H9 (cell line): Measurements from ENCODE around the gene USP6NL. TPM values are rescaled to one million over a fixed set of nuclear protein-coding genes. Genes with fewer than 3 reads are reported as not detected.

ENCODE experiments used
- DNase-seq: peaks from one replicate; pipeline ENCODE4 v3.0.0-alpha.2; 2017
- H2AFZ ChIP-seq: one replicate; pipeline ENCODE4 v1.6.1; 2013; ENCODE audit warnings: mild to moderate bottlenecking, low read length, control low read depth, moderate library complexity
- H2AK5ac ChIP-seq: 2 replicates; pipeline ENCODE4 v1.6.1; 2013; ENCODE audit warnings: low read length, control low read depth, mixed read lengths; ENCODE audit not compliant: insufficient read length
- H2BK120ac ChIP-seq: one replicate; pipeline ENCODE4 v1.6.1; 2013; ENCODE audit warnings: low read depth, mild to moderate bottlenecking, low read length, control low read depth, inconsistent platforms; ENCODE audit not compliant: poor library complexity, severe bottlenecking
- H2BK12ac ChIP-seq: 2 replicates; pipeline ENCODE4 v1.6.1; 2013; ENCODE audit warnings: low read length, control low read depth, mixed read lengths, low read depth; ENCODE audit not compliant: insufficient read length
- H2BK15ac ChIP-seq: 2 replicates; pipeline ENCODE4 v1.6.1; 2013; ENCODE audit warnings: low read depth, low read length, control low read depth
- H2BK20ac ChIP-seq: one replicate; pipeline ENCODE4 v1.6.1; 2013; ENCODE audit warnings: low read depth, mild to moderate bottlenecking, low read length, control low read depth, inconsistent platforms; ENCODE audit not compliant: poor library complexity, severe bottlenecking
- H2BK5ac ChIP-seq: 2 replicates; pipeline ENCODE4 v1.6.1; 2013; ENCODE audit warnings: low read length, control low read depth, mixed read lengths; ENCODE audit not compliant: insufficient read length
- H3K14ac ChIP-seq: 2 replicates; pipeline ENCODE4 v1.6.1; 2013; ENCODE audit warnings: low read length, control low read depth; ENCODE audit not compliant: insufficient read depth
- H3K18ac ChIP-seq: 2 replicates; pipeline ENCODE4 v1.6.1; 2013; ENCODE audit warnings: low read depth, mild to moderate bottlenecking, mixed read lengths, low read length, control low read depth; ENCODE audit not compliant: insufficient read length
- H3K23ac ChIP-seq: 2 replicates; pipeline ENCODE4 v1.6.1; 2013; ENCODE audit warnings: low read length, control low read depth, mixed read lengths, low read depth; ENCODE audit not compliant: insufficient read length
- H3K23me2 ChIP-seq: 2 replicates; pipeline ENCODE4 v1.6.1; 2013; ENCODE audit warnings: low read depth, mild to moderate bottlenecking, mixed read lengths, low read length, control low read depth; ENCODE audit not compliant: insufficient read length, poor library complexity, severe bottlenecking
- H3K27ac ChIP-seq: 2 replicates; pipeline ENCODE4 v1.5.1; 2013; ENCODE audit warnings: low read length, control low read depth, mixed read lengths, low read depth; ENCODE audit not compliant: insufficient read length
- H3K27me3 ChIP-seq: 2 replicates; pipeline ENCODE4 v1.6.1; 2013; ENCODE audit warnings: low read length, control low read depth, inconsistent platforms; ENCODE audit not compliant: insufficient read depth
- H3K4ac ChIP-seq: 2 replicates; pipeline ENCODE4 v1.6.1; 2013; ENCODE audit warnings: low read depth, mild to moderate bottlenecking, control low read depth, inconsistent platforms, low read length, moderate library complexity
- H3K4me1 ChIP-seq: 2 replicates; pipeline ENCODE4 v1.6.1; 2013; ENCODE audit warnings: low read length, control low read depth, inconsistent platforms; ENCODE audit not compliant: insufficient read depth
- H3K4me2 ChIP-seq: 2 replicates; pipeline ENCODE4 v1.6.1; 2013; ENCODE audit warnings: low read length, control low read depth, mixed read lengths; ENCODE audit not compliant: insufficient read length, insufficient read depth
- H3K56ac ChIP-seq: 2 replicates; pipeline ENCODE4 v1.6.1; 2013; ENCODE audit warnings: low read depth, mild to moderate bottlenecking, mixed read lengths, low read length, control low read depth; ENCODE audit not compliant: insufficient read length
- H3K79me1 ChIP-seq: 2 replicates; pipeline ENCODE4 v1.6.1; 2013; ENCODE audit warnings: low read depth, mild to moderate bottlenecking, moderate library complexity, low read length, control low read depth, inconsistent platforms; ENCODE audit not compliant: insufficient read depth, poor library complexity, severe bottlenecking
- H3K79me2 ChIP-seq: 2 replicates; pipeline ENCODE4 v1.6.1; 2013; ENCODE audit warnings: low read length, control low read depth, inconsistent platforms; ENCODE audit not compliant: insufficient read depth
- H3K9ac ChIP-seq: 2 replicates; pipeline ENCODE4 v1.6.1; 2013; ENCODE audit warnings: low read length, control low read depth, mixed read lengths; ENCODE audit not compliant: insufficient read length; ENCODE audit errors: extremely low read depth
- H3K9me3 ChIP-seq: one replicate; pipeline ENCODE4 v1.6.1; 2013; ENCODE audit warnings: low read depth, low read length, inconsistent platforms; ENCODE audit not compliant: control insufficient read depth
- H3T11ph ChIP-seq: one replicate; pipeline ENCODE4 v1.6.1; 2013; ENCODE audit warnings: mild to moderate bottlenecking, low read length, control low read depth, inconsistent platforms
- H4K20me1 ChIP-seq: one replicate; pipeline ENCODE4 v1.6.1; 2013; ENCODE audit not compliant: control insufficient read depth, insufficient read length, insufficient read depth
- H4K5ac ChIP-seq: 2 replicates; pipeline ENCODE4 v1.6.1; 2013; ENCODE audit warnings: low read depth, mild to moderate bottlenecking, mixed read lengths, low read length, control low read depth; ENCODE audit not compliant: insufficient read length
- H4K8ac ChIP-seq: replicated peaks from 2 replicates; pipeline ENCODE4 v1.6.1; 2013; ENCODE audit warnings: low read length, control low read depth, mixed read lengths, low read depth; ENCODE audit not compliant: insufficient read length
- H4K91ac ChIP-seq: 2 replicates; pipeline ENCODE4 v1.6.1; 2013; ENCODE audit warnings: low read depth, mild to moderate bottlenecking, moderate library complexity, mixed read lengths, low read length, control low read depth; ENCODE audit not compliant: insufficient read length
- H3K27ac Mint-ChIP-seq, 3 experiments: 2 replicates in 2 of 3; 3 replicates in 1 of 3; pipeline ENCODE4 v1.8.0; 2020 to 2021; ENCODE audit warnings: mixed read lengths in 3 of 3, mild to moderate bottlenecking in 1 of 3, moderate library complexity in 1 of 3
- H3K27me3 Mint-ChIP-seq: 2 replicates; pipeline ENCODE4 v1.8.0; 2021; ENCODE audit warnings: low read depth, mild to moderate bottlenecking, moderate library complexity, mixed read lengths
- H3K36me3 Mint-ChIP-seq, 3 experiments: 2 replicates in 2 of 3; 3 replicates in 1 of 3; pipeline ENCODE4 v1.8.0; 2020 to 2021; ENCODE audit warnings: low read depth in 3 of 3, mixed read lengths in 3 of 3; ENCODE audit not compliant: insufficient read depth in 1 of 3
- H3K4me1 Mint-ChIP-seq, 2 experiments: 2 replicates each; pipeline ENCODE4 v1.8.0; 2020; ENCODE audit warnings: mixed read lengths in 2 of 2
- H3K4me3 Mint-ChIP-seq, 2 experiments: 2 replicates in 1 of 2; 3 replicates in 1 of 2; pipeline ENCODE4 v1.8.0; 2020 to 2021; ENCODE audit warnings: mild to moderate bottlenecking in 2 of 2, mixed read lengths in 2 of 2, moderate library complexity in 1 of 2
- H3K9me3 Mint-ChIP-seq, 2 experiments: 2 replicates in 1 of 2; 3 replicates in 1 of 2; pipeline ENCODE4 v1.8.0; 2020; ENCODE audit warnings: mild to moderate bottlenecking in 2 of 2, mixed read lengths in 2 of 2, moderate library complexity in 1 of 2
- WGBS: extraction: QIAGEN DNeasy Blood & Tissue Kit; methylation state at CpG from one replicate; pipeline ENCODE4 v1.1.7; 2013; ENCODE audit warnings: missing lambda C conversion rate, low lambda C conversion rate, mixed read lengths; ENCODE audit not compliant: insufficient read length; ENCODE audit errors: extremely low coverage; 5-methylcytosine and 5-hydroxymethylcytosine counted together
- total RNA-seq: library from RNA; stranded (reverse); gene quantifications from 2 replicates; pipeline ENCODE4 v1.2.1, GENCODE V29; 2021
- TF ChIP-seq, protein P1 (sequence below): fragments of 200-600 bp; sonication (generic); conservative IDR thresholded peaks from 3 replicates; pipeline ENCODE4 v1.8.0; 2021; ENCODE audit warnings: antibody characterized with exemption, mild to moderate bottlenecking

Gene USP6NL
- total RNA-seq, 1 experiment from 2014 or later = 28.3 TPM

- no peak overlapping the region for H4K91ac ChIP-seq
- no peak overlapping the region for H3K4me2 ChIP-seq
- no peak overlapping the region for H3K23ac ChIP-seq
- no peaks in the 10 kb centered on the region for H3K79me2 ChIP-seq
- H3K79me1 ChIP-seq = no peaks in the 10 kb centered on the region
- H3K36me3 Mint-ChIP-seq = no peaks in the 10 kb centered on the region
- H3K27me3 Mint-ChIP-seq = peaks cover 1% of the 10 kb centered on the region
- no peak overlapping the region for H2BK12ac ChIP-seq
- H3K23me2 ChIP-seq = no peaks in the 10 kb centered on the region
- H4K5ac ChIP-seq = no peak overlapping the region
- H3K4ac ChIP-seq = no peak overlapping the region
- H2AK5ac ChIP-seq = no peak overlapping the region
- H2AFZ ChIP-seq = no peak overlapping the region
- 0 out of 4 replicates have a peak, but pooled peaks cover 0 to 5% of the 10 kb centered on the region in 2 experiments for H3K4me1 Mint-ChIP-seq
- H3K27ac ChIP-seq = no peak overlapping the region
- no peaks in the 10 kb centered on the region for H3K9me3 ChIP-seq
- H2BK20ac ChIP-seq = no peak overlapping the region
- H3K18ac ChIP-seq = no peak overlapping the region
- H3K9me3 Mint-ChIP-seq = no peaks in the 10 kb centered on the region
- no peak overlapping the region for H3K27ac Mint-ChIP-seq
- H2BK15ac ChIP-seq = no peak overlapping the region
- WGBS = no CpG with 5 or more reads among the region's 9 CpGs
- no peak overlapping the region for H4K8ac ChIP-seq
- H3T11ph ChIP-seq = no peak overlapping the region
- H3K14ac ChIP-seq = no peak overlapping the region
- no peak for DNase-seq
- H3K27me3 ChIP-seq = no peaks in the 10 kb centered on the region
- H3K4me1 ChIP-seq = no peaks in the 10 kb centered on the region
- H2BK120ac ChIP-seq = no peak overlapping the region
- no peaks in the 10 kb centered on the region for H4K20me1 ChIP-seq
- no peak overlapping the region for H3K4me3 Mint-ChIP-seq
- no peak overlapping the region for H3K9ac ChIP-seq
- no peak overlapping the region for H3K56ac ChIP-seq
- TF ChIP-seq, protein P1, sequence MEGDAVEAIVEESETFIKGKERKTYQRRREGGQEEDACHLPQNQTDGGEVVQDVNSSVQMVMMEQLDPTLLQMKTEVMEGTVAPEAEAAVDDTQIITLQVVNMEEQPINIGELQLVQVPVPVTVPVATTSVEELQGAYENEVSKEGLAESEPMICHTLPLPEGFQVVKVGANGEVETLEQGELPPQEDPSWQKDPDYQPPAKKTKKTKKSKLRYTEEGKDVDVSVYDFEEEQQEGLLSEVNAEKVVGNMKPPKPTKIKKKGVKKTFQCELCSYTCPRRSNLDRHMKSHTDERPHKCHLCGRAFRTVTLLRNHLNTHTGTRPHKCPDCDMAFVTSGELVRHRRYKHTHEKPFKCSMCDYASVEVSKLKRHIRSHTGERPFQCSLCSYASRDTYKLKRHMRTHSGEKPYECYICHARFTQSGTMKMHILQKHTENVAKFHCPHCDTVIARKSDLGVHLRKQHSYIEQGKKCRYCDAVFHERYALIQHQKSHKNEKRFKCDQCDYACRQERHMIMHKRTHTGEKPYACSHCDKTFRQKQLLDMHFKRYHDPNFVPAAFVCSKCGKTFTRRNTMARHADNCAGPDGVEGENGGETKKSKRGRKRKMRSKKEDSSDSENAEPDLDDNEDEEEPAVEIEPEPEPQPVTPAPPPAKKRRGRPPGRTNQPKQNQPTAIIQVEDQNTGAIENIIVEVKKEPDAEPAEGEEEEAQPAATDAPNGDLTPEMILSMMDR = no peak
- H2BK5ac ChIP-seq = no peak overlapping the region
Observed at GRCh38 chr10:11654659-11655058, 43.2 kb upstream of the USP6NL start.
